Breast epithelium (tissue), 4 donors: Measurements from ENCODE around the gene KDM3B. TPM values are rescaled to one million over a fixed set of nuclear protein-coding genes. Genes with fewer than 3 reads are reported as not detected.
"Not testable (repeated sequence)": the region's sequence is repeated elsewhere in the genome, so short reads cannot be mapped to it uniquely, and the experiment has no call there.

ENCODE experiments used
- DNase-seq, 2 donors: peaks; one replicate each; pipeline ENCODE4 v3.0.0-alpha.2; 2019; ENCODE audit warnings: low spot score in 2 of 2
- H3K27ac ChIP-seq, 2 donors: fragments of 200-600 bp; sonication (generic) in 1 of 2; one replicate each; pipeline ENCODE4 v1.5.1; 2016 to 2019; ENCODE audit warnings: mild to moderate bottlenecking in 1 of 2
- H3K27me3 ChIP-seq, 2 donors: fragments of 200-600 bp; sonication (generic) in 1 of 2; one replicate each; pipeline versions ENCODE4 v1.5.1 to v1.6.0; 2017 to 2019; ENCODE audit warnings: control low read depth in 1 of 2, mild to moderate bottlenecking in 1 of 2
- H3K36me3 ChIP-seq: fragments of 200-600 bp; one replicate; pipeline ENCODE4 v1.5.1; 2019
- H3K4me1 ChIP-seq, 2 donors: fragments of 200-600 bp; sonication (generic); one replicate each; pipeline ENCODE4 v1.5.1; 2016 to 2019; ENCODE audit warnings: control low read depth in 1 of 2
- H3K4me3 ChIP-seq, 3 donors: fragments of 200-600 bp; sonication (generic); 1 replicate in 2 of 3; 2 replicates in 1 of 3; pipeline ENCODE4 v1.5.1; 2016 to 2019; ENCODE audit warnings: mild to moderate bottlenecking in 3 of 3, moderate library complexity in 2 of 3
- H3K9me3 ChIP-seq, 2 donors: fragments of 200-600 bp; sonication (generic) in 1 of 2; one replicate each; pipeline ENCODE4 v1.5.1; 2016 to 2019; ENCODE audit warnings: control low read depth in 1 of 2
- POLR2A ChIP-seq: fragments of 450-650 bp; IDR thresholded peaks from one replicate; pipeline ENCODE4 v1.6.1; 2016; ENCODE audit warnings: antibody characterized with exemption, mild to moderate bottlenecking, moderate library complexity
- POLR2AphosphoS5 ChIP-seq, 3 donors: sonication (generic); formaldehyde crosslinking; IDR thresholded peaks; one replicate each; pipeline ENCODE4 v1.6.1; 2017; ENCODE audit warnings: antibody characterized with exemption in 3 of 3
- intact Hi-C: fragments of 100-400 bp; cut with DNase I; formaldehyde crosslinking; loops from one replicate; pipeline ENCODE4 v1.15.1; 2023; ENCODE audit warnings: low total_unique reads
- total RNA-seq, 3 donors: library from RNA; depleted of rRNA; stranded (reverse); fragments of >200 nt; gene quantifications; one replicate each; pipeline ENCODE4 v1.1.0, GENCODE V29; 2016
- TF ChIP-seq, protein P1 (sequence below), 3 donors: fragments of 450-650 bp; IDR thresholded peaks; one replicate each; pipeline ENCODE4 v1.5.1; 2016 to 2017; ENCODE audit warnings: antibody characterized with exemption in 3 of 3, mild to moderate bottlenecking in 3 of 3, moderate library complexity in 3 of 3

Gene KDM3B
- total RNA-seq, 3 donors from 2014 or later, result 61.3 to 85.0 (median 66.5) TPM

- TF ChIP-seq POLR2AphosphoS5 (IDR thresholded peaks at IDR 0.05) (no peak), POLR2A (no peak)
- TF ChIP-seq, protein P1, sequence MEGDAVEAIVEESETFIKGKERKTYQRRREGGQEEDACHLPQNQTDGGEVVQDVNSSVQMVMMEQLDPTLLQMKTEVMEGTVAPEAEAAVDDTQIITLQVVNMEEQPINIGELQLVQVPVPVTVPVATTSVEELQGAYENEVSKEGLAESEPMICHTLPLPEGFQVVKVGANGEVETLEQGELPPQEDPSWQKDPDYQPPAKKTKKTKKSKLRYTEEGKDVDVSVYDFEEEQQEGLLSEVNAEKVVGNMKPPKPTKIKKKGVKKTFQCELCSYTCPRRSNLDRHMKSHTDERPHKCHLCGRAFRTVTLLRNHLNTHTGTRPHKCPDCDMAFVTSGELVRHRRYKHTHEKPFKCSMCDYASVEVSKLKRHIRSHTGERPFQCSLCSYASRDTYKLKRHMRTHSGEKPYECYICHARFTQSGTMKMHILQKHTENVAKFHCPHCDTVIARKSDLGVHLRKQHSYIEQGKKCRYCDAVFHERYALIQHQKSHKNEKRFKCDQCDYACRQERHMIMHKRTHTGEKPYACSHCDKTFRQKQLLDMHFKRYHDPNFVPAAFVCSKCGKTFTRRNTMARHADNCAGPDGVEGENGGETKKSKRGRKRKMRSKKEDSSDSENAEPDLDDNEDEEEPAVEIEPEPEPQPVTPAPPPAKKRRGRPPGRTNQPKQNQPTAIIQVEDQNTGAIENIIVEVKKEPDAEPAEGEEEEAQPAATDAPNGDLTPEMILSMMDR (IDR thresholded peaks at IDR 0.05), result no peak
- Histone ChIP-seq H3K4me3 (no peak overlapping the region), H3K27ac (no peak overlapping the region), H3K36me3 (peaks cover 9% of the 10 kb centered on the region), H3K27me3 (no peaks in the 10 kb centered on the region), H3K9me3 (no peaks in the 10 kb centered on the region), H3K4me1 (no peaks in the 10 kb centered on the region)
- no peak for DNase-seq
- intact Hi-C loops, result no loop called here
These were observed 50.2 kb downstream of the KDM3B start for GRCh38 chr5:138402640-138403039.

- intact Hi-C loops, result no loop called here
- no peak overlapping the region for H3K4me3 ChIP-seq
- no peaks in the 10 kb centered on the region for H3K4me1 ChIP-seq
- no peak overlapping the region for H3K27ac ChIP-seq
- TF ChIP-seq POLR2AphosphoS5 (IDR thresholded peaks at IDR 0.05) (no peak), POLR2A (no peak)
- TF ChIP-seq, protein P1 (IDR thresholded peaks at IDR 0.05), result no peak
- no peaks in the 10 kb centered on the region for H3K9me3 ChIP-seq
- no peaks in the 10 kb centered on the region for H3K36me3 ChIP-seq
- no peaks in the 10 kb centered on the region for H3K27me3 ChIP-seq
- DNase-seq, result no peak
These were observed 55.5 kb downstream of the KDM3B start for GRCh38 chr5:138408023-138408422.

- intact Hi-C loops, H3K4me1 ChIP-seq, H3K27me3 ChIP-seq, H3K36me3 ChIP-seq, H3K4me3 ChIP-seq, H3K9me3 ChIP-seq, H3K27ac ChIP-seq: not testable (repeated sequence)
- TF ChIP-seq, protein P1 (IDR thresholded peaks at IDR 0.05), result peak; percentile 11 to 48 (median 39)
- peak; percentile 30 to 54 for DNase-seq
These were observed 58.6 kb downstream of the KDM3B start for GRCh38 chr5:138410996-138411640.

DNA sequence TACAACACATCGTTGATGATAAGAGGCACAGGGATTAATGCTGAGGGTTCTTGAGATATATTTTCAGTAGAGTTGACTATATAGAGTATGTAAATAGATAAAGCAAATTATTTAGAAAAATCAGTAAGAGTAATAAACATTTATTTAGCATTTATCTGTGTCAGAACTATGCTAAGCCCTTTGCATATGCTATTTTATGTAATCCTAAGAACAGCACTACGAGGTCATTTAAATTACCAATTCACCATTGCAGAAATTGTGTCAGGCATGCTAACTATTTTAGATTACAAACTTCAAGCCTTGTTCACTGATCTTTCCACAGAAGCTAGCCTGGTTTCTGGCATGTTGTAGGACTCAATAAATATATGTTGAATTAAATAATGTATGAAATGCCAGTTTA is 66.0 kb downstream of the KDM3B start:
- H3K9me3 ChIP-seq, result no peaks in the 10 kb centered on the region
- H3K36me3 ChIP-seq, result peaks cover 14% of the 10 kb centered on the region
- no peaks in the 10 kb centered on the region for H3K27me3 ChIP-seq
- no peak for DNase-seq
- H3K4me3 ChIP-seq, result no peak overlapping the region
- no peak overlapping the region for H3K27ac ChIP-seq
- TF ChIP-seq, protein P1 (IDR thresholded peaks at IDR 0.05), result no peak
- TF ChIP-seq POLR2AphosphoS5 (IDR thresholded peaks at IDR 0.05), result no peak
- no peak for TF ChIP-seq POLR2A
- intact Hi-C loops, result no loop called here
- no peaks in the 10 kb centered on the region for H3K4me1 ChIP-seq

- Histone ChIP-seq H3K27me3 (no peaks in the 10 kb centered on the region), H3K4me3 (no peak overlapping the region), H3K27ac (no peak overlapping the region), H3K9me3 (no peaks in the 10 kb centered on the region), H3K36me3 (peaks cover 16% of the 10 kb centered on the region), H3K4me1 (no peaks in the 10 kb centered on the region)
- no peak for DNase-seq
- TF ChIP-seq POLR2A, result no peak
- no peak for TF ChIP-seq POLR2AphosphoS5 (IDR thresholded peaks at IDR 0.05)
- TF ChIP-seq, protein P1 (IDR thresholded peaks at IDR 0.05), result no peak
- intact Hi-C loops, result no loop called here
These were observed 72.6 kb downstream of the KDM3B start for GRCh38 chr5:138425079-138425478.
